Dermis microvascular lymphatic vessel endothelial cell (primary cell): Measurements from ENCODE around the gene PTPRG. TPM values are rescaled to one million over a fixed set of nuclear protein-coding genes. Genes with fewer than 3 reads are reported as not detected.

Experiments
- DNase-seq, 2 donors: peaks; one replicate each; pipeline versions ENCODE4 v3.0.0 to v3.0.0-alpha.2; 2010; ENCODE audit warnings: low read depth in 2 of 2
- total RNA-seq: library from RNA; depleted of rRNA; stranded (reverse); fragments of >200 nt; gene quantifications from 2 replicates; pipeline ENCODE4 v1.2.1, GENCODE V29; 2014

The PTPRG gene
- total RNA-seq, 1 donor from 2014 or later = 8.6 TPM

GRCh38 chr3:62139957-62140356 is 578.6 kb downstream of the PTPRG start:
- DNase-seq = no peak

- no peak for DNase-seq
Measured at GRCh38 chr3:62142331-62143085, 581.1 kb downstream of the PTPRG start.

- no peak for DNase-seq
Measured at GRCh38 chr3:62143843-62144450, 582.6 kb downstream of the PTPRG start.

GRCh38 chr3:62144482-62144881 is 583.1 kb downstream of the PTPRG start:
- peak in 1 of 2 donors; percentile 50 for DNase-seq

- no peak for DNase-seq
Measured at GRCh38 chr3:62145086-62145757, 583.9 kb downstream of the PTPRG start.

GRCh38 chr3:62149539-62149938 is 588.2 kb downstream of the PTPRG start:
- no peak for DNase-seq

GRCh38 chr3:62149962-62150361 is 588.6 kb downstream of the PTPRG start:
- DNase-seq = no peak

- DNase-seq = no peak
Measured at GRCh38 chr3:62151591-62151990, 590.2 kb downstream of the PTPRG start.

GRCh38 chr3:62153231-62153630 is 591.9 kb downstream of the PTPRG start:
- DNase-seq = no peak

- no peak for DNase-seq
Measured at GRCh38 chr3:62154457-62155148, 593.2 kb downstream of the PTPRG start.

GRCh38 chr3:62159056-62159708 is 597.8 kb downstream of the PTPRG start:
- DNase-seq = no peak

GRCh38 chr3:62159709-62160092 is 598.3 kb downstream of the PTPRG start:
- DNase-seq = peak in 1 of 2 donors; percentile 90

- DNase-seq = peak in 1 of 2 donors; percentile 68
Measured at GRCh38 chr3:62161371-62161770, 600.0 kb downstream of the PTPRG start.

GRCh38 chr3:62164196-62164595 is 602.8 kb downstream of the PTPRG start:
- DNase-seq = no peak

- DNase-seq = no peak
Measured at GRCh38 chr3:62164746-62165145, 603.4 kb downstream of the PTPRG start.

GRCh38 chr3:62167566-62168262 is 606.3 kb downstream of the PTPRG start:
- no peak for DNase-seq

- DNase-seq = no peak
Measured at GRCh38 chr3:62168356-62168755, 607.0 kb downstream of the PTPRG start.

- DNase-seq = peak in 1 of 2 donors; percentile 62
Measured at GRCh38 chr3:62169906-62170660, 608.7 kb downstream of the PTPRG start.

- no peak for DNase-seq
Measured at GRCh38 chr3:62171789-62172188, 610.4 kb downstream of the PTPRG start.

GRCh38 chr3:62172199-62172598 is 610.8 kb downstream of the PTPRG start:
- DNase-seq = no peak
